Measurements from ENCODE around the gene EIF4G3.

GRCh38 chr1:21123287-21123948, 53.3 kb downstream of the EIF4G3 start:
- TF ChIP-seq CTCF (IDR thresholded peaks at IDR 0.05; ENCODE audit: low read length) (no peak), EZH2 (optimal IDR thresholded peaks at IDR 0.05; ENCODE audit: low read depth, low read length) (no peak), EZH2phosphoT487 (IDR thresholded peaks at IDR 0.05; ENCODE audit: low read length) (no peak)
